Activated naive CD4-positive, alpha-beta T cell treated with anti-CD3 and anti-CD28 coated beads, Interleukin-2, amount 50 U/mL, for 16 hours (primary cell): ENCODE data around the gene WSCD2.

Source experiments
- DNase-seq: peaks from one replicate; pipeline ENCODE4 v3.0.0-alpha.2; 2020

The WSCD2 gene

DNA sequence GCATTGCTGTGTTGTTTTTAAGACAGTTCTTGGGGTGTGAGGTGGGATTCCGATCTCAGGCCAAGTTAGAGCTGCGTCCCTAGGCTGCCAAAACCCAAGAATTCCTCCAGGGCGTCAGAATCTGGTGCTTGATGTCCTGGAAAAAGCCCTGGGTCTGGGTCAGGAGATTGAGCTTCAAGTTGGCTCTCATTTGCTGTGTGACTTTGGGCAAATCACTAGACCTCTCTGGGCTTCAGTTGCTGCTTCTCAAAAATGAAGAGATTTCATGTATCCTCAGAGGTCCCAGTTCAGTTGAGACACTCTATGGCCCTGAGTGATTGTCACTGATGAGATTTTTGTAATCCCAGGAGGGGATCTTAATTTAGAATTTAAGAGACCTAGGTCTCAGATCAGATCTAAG, 1.9 kb downstream of the WSCD2 start:
- DNase-seq: no peak

DNA sequence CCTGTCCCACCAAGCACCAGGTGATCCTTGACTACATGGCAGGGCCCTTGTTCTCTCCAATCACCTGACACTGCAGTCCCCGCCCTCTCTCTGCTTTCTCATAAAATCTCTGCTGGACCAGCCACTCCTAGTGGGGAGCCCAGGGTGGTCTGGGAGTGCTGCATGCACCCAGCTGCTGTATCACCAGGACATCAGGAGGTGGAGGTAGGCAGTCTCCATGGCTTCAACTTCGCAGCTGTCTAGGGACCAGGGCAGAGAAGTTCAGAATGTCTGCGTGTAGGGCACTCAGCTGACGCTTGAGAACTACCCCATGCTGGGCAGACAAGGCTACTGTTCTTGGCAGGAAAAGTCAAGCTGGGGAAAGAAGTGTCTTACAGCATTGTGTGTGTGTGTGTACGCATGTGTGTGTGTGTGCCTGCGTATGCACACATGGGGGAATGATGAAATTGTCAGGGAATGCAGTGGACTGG, 2.6 kb downstream of the WSCD2 start:
- no peak for DNase-seq

DNA sequence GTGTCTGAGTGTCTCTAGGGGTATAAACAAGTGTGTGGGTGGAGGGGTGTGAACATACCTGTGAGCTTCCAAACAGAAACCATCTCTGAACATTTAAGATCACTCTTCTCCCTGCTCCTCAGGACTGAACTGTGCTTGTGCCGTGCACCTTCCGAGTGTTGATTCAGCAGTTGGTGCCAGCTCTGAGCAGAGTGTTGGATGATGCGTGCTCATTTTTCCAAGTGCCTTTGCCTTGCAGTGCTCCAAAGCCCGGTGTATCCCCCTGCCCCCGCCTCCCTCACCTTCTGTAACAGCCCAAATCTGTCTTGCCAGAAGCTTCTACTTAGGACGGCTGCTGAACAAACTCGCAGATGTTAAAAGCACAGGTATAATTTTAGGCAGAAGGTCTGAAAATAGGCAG, 4.4 kb downstream of the WSCD2 start:
- no peak for DNase-seq

DNA sequence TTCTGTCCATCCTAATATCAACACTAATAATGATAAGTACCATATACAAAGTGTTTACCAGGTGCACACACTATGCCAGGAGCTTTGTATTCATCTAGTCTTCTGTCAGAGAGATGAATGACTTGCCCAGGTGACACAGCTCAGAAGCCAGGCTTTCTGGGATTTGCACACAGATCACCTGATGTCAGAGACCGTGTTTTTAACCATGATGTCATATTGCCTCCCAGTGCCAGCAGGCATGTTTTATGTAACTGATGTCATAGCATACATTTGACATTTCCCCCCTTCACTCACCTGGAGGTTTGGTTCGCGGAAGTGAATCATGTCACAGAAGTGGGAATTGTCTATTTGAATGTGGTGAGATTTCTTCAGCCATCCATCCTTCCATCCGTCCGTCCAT, 5.7 kb downstream of the WSCD2 start:
- no peak for DNase-seq

DNA sequence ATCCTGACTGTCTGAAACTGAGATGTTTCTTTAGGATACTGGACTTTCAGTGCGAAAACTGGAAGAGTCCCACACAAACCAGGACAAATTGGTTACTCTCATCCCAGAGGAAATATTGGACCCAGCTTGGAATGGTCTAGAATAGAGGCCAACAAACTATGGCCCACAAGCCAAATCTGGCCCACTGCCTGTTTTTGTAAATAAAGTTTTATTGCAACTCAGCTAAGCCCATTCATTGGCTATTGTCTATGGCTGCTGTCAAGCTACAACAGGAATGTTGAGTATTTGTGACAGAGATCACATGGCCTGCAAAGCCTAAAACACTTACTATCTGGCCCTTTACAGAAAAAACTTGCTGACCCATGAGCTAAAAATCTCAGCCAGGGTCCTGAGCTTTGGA, 6.5 kb downstream of the WSCD2 start:
- no peak for DNase-seq

DNA sequence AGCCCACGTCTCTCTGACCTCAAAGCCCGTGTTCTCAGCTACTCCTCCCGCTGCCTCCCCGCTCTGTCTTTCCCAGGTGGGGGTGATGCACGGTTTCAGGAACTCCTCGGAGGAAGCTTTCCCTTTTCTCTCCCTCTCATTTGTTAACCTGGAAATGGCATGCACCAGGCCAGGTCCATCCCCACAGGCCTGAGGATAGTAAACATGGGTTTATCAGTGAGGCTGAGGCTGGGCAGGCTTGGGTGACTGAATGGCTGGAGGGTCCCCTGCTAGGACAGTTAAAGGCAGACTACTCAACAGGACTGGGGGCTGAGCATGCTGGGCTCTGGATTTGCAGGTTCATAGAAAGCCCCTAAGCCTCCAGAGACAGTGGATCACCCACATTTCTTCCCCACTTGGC, 7.6 kb downstream of the WSCD2 start:
- DNase-seq: no peak

DNA sequence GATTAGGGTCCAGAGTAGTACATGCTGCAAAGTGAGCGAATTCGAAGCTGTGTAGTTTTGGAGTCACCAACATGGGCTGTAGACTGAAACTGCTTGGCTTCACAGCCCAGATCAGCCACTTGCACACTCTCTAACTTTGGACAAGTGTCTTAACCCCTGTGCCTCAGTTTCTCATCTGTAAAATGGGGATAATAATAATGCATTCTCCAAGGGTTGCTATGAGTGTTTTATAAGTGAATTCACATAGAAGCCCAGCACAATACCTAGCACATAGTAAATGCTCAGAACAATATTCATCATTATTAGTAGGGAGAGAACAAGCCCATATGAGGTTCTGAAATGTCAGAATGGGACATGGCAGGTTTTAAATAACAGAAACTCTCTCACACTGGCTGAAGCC, 10.4 kb downstream of the WSCD2 start:
- DNase-seq: no peak

DNA sequence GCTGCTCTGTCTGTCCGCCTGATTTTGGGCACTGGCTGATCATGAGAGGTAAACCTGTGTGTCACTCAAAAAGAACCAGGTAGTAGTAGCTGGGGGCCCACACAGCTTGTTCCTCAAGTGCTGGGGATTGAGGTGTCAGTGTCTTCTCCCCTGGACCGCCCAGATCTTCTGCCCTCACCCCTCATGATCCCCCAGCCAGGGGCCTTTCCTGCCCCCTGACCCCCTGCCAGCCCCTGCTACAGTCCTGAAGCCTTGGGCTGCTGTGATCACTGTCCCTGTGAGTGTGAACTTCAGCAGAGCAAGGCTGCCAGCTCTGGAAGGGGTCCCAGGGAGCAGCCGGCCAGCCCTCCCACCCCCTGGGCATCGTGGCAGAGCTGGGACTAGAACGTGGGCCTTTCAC, 11.4 kb downstream of the WSCD2 start:
- no peak for DNase-seq

DNA sequence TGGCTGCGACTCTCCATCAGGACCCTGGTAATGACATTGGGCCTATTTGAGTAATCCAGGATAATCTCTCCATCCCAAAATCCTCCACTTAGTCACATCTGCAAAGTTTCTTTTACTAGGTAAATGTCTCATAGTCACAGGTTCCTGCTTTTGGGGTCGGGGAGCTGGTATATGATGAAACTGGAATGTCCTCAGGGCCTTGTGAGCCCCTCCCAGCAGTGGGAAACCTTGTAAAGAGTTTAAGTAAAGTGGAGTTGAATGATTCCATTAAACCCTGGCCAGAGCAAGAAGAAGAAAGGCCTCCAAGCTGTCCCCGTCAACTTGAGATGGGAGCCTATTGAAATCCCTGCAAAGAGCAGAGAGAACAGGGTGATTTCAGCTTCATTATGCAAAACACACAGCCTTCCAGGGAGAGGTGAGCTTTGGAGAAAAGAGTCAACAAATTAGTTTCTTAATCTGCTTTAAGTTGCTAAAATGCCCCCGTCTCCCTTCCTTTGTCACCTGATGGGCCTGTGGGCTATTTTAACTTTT, 12.6 kb downstream of the WSCD2 start:
- DNase-seq: no peak

DNA sequence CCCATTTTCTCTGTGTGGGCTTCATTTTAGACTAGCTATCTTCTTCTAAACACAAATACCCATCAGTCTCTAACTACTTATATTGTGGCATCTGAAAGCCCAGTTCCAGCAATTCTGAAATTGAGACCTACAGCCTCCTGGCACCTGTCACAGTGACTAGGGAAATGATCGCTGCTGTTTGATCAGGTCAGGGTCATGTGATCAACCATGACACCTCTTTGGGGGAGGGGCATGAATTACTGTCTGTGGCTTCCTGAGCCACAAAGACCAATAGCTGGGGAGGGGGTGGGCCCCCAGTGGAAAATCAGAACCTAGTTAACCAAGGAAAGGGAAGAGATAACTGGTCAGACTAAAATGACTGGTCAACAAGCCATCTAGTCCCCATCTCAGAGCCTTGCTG, 14.1 kb downstream of the WSCD2 start:
- DNase-seq: no peak

DNA sequence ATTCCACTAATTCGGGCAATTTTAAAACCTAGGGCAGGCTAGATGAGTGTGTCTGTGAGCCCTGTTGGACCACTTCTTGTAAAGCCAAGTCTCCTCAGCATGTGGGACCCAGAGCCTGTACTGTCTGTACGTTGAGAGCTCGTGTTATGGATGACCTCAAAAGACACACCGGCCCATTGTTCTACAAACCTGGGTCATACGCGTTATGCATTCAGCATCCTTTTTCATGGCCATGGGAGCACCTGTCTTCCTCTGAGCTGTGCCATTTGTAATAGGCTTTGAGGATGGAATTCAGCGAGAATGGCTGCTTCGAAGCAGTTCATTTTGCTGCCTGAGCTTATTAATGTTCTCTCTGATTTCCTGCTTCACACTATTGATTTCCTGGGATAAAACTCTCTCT, 15.0 kb downstream of the WSCD2 start:
- no peak for DNase-seq

DNA sequence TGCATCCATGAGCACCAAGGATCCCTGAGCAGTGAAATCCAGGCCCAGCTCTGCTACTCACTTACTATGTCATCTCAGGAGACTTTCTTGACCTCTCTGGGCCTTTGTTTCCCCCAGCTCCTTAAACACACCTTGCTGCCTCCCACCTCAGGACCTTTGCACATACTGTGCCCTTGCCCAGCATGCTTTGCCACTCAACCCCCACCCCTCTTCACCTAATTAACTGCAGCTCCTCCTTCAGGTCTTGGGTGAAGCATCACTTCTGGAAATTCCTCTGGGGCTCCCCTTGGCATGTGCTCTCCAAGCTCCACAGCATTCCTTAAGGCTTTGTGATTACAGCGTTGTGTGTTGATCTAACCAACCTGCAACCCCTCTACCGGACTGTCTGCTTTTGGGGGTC, 15.9 kb downstream of the WSCD2 start:
- DNase-seq: no peak

DNA sequence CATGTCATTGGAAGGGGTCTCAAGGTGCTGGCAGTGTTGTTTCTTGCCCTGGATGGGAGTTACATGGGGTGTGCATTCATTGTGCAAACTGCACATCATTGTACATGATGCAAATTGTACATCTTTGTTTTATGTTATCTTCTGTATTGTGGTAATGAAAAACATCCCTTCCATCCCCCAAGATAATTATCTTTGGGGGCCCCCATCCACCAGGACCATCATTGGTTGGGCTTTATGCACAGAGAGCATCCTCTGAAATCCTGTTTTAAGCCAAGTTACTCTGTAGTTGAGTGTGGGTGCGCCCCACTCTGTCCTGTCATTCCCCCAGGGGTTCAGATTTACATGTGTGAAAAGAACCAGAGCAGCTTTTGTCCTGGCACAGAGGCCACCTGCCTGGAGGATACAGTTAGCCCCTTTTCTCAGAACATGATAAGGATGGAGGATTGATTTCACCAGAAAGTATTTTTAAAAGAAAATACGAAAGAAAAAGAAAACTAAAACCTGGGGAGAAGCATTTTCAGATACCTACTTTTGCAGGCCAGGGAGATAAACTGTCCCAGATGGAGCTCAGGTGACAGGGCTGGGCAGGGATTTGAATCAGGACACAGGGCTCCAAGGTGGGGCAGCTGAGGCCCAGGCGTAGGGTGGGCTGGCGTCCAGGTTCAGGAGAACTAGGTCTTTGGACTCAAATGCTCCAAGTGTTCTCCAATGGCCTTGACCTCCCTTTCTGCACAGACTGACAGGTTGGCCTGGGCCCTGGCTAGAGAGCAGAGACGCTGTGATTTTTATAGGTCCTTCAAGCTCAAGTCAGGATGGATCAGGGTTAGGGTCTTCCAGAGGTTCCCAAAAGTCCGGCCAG, 17.2 kb downstream of the WSCD2 start:
- DNase-seq: no peak

DNA sequence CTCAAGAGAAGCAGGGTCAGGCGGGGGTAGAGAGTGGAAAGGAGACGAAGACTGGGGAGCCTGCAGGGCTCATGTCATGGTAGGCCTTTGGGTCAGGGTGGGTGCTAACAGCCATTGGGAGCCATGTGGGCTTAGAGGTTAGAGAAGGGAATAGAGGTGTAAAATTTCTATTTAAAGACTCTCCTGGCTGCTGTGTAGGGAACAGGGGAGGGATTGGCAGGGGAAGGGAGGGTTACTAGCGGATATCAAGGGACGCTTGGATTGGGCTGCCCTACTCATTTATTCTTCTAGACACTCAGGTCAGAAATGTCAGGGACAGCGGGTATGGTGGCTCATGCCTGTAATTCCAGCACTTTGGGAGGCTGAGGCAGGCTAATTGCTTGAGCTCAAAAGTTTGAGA, 18.2 kb downstream of the WSCD2 start:
- DNase-seq: no peak

DNA sequence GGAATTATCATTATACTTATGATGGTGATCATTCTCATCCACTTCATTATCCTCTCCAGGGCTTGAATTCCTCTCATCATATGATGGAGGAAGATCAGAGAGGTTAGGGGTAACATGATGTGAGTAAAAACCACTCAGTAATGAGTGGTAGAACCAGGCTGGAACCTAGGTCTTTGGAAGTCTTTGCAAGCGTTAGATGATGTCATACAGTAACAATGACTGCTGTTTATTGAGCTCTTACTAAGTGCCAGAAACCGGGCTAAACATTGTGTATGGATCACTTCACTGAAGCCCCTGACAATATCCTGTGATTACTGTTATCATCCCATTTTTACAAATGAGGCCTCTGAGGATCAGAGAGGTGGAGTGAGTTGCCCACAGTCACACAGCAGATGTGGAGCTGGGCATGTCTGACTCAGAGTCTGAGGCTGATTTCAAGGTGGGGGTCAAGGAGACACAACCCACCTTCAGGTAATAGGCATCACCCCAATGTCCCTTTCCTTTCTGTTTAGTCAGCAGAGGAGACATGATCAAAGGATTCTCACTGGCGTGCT, 19.5 kb downstream of the WSCD2 start:
- no peak for DNase-seq

DNA sequence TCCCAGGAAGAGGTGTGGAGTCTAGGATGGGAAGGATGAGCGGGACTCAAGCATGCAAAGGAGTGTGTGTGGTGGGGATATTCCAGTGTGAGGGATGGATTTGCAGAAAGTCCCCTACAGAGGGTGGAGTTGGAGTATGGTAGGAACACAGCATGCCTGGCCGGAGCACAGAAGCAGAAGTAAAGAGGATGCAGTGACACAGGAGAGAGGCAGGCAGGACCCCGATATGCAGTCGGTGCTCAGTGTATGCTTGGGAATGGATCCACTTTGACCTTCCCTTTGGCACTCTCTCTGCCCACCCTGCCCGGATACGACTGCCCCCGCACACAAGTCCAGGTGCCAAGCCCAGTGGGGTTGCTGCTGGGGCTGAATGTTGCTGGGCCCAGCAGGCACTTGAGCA, 21.3 kb downstream of the WSCD2 start:
- DNase-seq: no peak

DNA sequence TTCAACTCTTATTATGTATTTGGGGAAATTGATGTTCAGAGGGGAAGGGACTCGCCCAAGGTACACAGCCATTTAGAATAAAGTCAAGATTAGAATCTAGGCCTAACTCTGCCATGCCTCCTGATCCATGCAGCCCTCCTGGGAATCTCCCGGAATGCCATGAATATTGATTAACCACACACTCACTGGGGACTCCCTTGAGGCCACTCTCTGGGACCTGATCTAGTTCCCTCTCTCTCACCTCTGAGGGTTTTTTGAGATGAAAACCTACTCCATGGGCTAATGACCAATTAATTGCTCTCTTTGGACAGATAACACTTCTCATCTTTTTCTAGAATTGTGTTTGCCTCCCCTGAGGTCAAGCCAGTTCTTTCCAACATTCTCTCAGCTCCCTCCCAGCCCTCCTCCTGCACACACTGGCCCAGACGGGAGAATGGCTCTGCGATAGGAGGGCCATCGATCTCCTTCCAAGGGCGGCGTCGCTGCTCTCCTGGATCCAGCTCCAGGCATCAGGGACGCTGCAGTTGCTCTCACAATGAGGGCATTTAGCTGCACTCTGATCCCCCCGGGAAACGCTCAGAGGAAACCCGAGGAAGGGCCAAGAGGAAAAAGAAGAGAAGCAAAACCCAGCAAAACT, 22.6 kb downstream of the WSCD2 start:
- DNase-seq: no peak

DNA sequence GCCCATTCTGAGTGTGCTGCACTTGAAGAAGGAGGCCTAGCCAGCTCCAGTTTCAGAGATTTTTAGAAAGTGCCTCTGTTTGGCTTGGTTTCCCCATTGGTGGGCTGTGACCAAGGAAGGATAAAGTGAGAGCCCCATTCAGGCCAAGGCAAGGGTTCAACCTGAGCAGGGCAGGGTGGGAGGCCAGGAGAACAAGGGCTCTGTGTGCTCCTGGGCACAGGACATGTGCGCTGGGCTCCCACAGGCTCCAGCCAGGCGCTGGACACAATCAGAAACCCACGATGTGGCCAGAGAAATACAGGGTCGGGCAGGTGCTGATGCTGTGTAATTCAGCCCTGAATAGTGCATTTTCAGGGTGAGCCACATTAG, 23.1 kb downstream of the WSCD2 start:
- DNase-seq: no peak

DNA sequence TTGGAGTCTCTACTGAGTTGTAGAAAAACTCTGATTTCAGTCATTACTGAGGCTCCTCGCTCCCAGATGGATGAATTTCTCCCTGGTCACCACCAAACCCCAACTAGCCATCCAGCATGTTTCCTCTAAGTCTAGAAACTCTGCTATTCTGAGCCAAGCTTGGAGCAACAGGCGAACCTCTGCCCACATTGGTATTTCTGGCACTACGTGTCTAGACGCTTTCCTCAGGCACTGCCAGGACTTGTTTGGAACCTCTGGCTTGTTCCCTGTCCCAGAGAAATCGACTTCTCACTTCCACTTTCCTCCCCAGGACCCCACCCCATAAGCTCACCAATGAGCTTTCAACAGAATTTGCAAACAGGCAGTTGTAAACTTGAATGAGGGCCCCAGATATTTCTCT, 27.6 kb downstream of the WSCD2 start:
- no peak for DNase-seq

DNA sequence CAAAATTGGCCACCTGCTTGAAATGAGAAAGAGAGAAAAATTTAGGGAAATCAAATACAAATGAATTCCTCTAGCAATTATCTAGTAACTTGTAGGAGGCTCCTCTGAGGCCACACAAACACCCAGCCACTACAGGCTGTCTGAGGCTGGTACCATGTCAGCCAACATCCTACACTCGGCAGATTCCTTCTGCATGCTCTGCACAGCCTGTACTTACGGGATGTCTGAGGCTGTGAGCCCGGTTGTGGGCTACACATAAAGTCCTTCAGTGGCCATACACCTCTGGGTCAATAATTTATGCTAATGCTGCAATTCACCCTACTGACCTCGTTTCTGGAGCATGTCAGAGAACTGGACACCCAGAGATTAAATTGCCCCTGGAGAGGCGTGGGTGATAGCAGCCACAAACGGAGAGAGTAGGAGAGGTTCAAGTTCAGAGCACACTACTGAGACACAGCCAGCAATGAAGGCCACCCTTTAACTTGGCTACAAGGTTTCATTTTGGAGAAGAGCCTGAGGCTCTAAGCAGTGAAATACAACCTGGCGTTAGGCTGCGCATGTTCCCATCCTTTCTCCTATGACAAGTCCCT, 28.9 kb downstream of the WSCD2 start:
- DNase-seq: no peak

DNA sequence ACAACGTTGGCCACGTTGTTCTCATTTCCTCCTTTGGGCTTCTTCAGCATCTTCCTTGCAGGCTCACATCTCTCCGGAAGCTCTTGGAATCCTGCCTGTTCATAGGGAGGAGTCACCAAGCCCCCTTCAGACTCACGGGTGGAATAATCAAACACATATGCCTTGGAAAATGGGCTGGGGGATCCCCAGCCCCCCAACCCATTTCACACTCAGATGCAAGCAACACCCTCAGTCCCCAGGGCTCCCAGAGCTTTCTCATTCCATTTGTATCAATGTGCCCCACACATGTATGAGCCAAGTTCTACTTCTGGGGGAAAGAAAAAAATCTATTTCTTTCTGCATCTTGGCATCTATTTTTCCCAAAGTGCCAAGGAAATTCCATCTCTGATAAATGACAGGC, 33.1 kb downstream of the WSCD2 start:
- no peak for DNase-seq

DNA sequence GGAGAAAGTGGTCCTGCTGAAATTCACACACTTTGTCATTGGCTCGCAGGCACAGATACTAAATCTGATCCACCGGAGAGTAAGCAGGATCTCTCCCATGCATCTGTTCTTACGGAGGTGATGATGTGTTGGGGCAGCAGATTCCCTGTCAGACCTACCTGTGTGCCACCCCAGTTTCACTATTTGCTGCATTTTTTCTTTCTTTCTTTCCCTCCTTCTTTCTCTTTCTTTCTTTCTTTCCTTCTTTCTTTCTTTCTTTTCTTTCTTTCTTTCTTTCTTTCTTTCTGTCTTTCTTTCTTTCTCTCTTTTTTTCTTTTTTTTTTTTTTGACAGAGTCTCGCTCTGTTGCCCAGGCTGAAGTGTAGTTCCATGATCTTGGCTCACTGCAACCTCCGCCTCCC, 37.4 kb downstream of the WSCD2 start:
- DNase-seq: no peak

DNA sequence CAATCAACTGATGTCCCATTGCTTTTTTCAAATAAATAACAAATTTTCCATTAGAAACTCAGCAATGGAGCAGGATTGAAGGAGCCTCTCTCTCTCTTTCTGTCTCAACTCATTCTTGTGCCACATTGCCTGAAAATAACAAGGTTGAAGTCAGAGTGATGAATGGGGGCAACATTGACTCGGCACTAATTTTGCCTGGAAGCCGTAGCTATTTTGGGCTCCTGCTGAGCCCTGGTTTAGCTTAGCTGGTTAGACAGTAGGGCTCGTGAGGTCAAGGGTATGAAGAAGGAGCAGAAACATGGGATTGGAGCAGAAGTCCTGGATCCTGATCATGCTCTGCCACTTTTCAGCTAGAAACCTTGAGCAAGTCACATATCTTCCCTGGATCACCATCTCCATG, 38.9 kb downstream of the WSCD2 start:
- DNase-seq: no peak

DNA sequence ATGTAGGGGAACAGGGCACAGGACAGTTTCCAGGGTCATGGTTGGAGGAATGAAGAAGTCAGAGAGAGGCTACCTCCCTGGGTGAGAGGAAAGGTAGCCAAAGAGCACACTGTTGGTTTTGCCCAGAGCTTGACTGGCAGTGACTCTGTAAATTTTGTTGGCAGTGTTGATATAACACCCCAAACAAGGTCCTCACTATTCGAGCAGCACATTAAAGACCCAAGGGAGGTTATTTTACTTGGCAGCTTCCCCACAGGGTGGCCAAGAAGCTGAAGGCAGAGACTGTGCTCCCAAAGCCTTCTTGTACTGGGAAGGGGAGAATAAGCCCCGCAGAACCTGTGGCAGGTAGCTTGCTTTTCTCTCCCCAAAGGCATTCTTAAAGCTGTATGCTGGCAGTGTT, 40.6 kb downstream of the WSCD2 start:
- no peak for DNase-seq
